HL-60 (cell line): ENCODE measurements around the gene GLDN.

Source experiments
- GABPA ChIP-seq: IDR thresholded peaks from 2 replicates; pipeline ENCODE4 v1.6.1; 2012; ENCODE audit warnings: low read depth
- POLR2AphosphoS5 ChIP-seq: IDR thresholded peaks from 2 replicates; pipeline ENCODE4 v1.6.1; 2012; ENCODE audit warnings: low read depth
- TF ChIP-seq, protein P1 (sequence below): IDR thresholded peaks from one replicate; pipeline ENCODE4 v1.5.1; 2011; ENCODE audit warnings: low read length, control low read depth, inconsistent platforms; ENCODE audit not compliant: insufficient read depth
- TF ChIP-seq, protein P2 (sequence below): IDR thresholded peaks from 2 replicates; pipeline ENCODE4 v1.6.1; 2012; ENCODE audit warnings: low read depth; ENCODE audit not compliant: insufficient replicate concordance

DNA sequence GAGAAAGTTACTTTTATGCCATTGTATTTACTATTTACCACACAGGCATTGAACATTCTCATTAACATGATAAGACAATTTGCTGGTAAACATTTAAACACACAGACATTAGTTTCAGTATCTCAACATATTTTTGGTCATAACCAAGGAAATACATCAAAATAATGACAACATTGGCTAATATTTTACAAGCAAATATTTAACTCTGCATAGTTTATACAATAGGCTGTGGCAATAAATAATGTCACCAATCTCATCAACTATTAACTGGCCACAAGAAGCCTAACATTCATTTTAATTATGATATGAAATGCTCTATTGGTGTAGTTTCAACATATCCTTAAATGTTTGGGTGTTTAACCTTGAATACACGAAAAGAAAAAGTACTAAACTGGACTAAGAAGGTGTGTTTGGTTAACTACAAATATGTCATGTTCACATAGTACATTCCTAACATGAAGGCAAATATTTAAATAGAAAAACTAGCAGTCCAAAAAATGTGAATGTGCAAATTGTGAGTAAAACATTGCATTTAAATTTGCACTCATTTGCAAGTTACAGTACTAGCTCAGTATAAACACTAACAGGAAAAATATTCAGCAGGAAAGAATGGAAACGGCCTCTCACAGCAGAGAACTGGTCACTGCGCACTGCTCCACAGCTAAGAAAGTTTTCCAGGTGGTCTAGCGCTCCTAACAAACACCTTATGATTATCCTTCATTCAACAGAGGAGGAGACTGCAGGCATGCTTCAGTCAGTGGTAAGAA, 106.6 kb downstream of the GLDN start:
- TF ChIP-seq, protein P1, sequence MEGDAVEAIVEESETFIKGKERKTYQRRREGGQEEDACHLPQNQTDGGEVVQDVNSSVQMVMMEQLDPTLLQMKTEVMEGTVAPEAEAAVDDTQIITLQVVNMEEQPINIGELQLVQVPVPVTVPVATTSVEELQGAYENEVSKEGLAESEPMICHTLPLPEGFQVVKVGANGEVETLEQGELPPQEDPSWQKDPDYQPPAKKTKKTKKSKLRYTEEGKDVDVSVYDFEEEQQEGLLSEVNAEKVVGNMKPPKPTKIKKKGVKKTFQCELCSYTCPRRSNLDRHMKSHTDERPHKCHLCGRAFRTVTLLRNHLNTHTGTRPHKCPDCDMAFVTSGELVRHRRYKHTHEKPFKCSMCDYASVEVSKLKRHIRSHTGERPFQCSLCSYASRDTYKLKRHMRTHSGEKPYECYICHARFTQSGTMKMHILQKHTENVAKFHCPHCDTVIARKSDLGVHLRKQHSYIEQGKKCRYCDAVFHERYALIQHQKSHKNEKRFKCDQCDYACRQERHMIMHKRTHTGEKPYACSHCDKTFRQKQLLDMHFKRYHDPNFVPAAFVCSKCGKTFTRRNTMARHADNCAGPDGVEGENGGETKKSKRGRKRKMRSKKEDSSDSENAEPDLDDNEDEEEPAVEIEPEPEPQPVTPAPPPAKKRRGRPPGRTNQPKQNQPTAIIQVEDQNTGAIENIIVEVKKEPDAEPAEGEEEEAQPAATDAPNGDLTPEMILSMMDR: no peak
- TF ChIP-seq POLR2AphosphoS5 (no peak), GABPA (no peak)
- TF ChIP-seq, protein P2, sequence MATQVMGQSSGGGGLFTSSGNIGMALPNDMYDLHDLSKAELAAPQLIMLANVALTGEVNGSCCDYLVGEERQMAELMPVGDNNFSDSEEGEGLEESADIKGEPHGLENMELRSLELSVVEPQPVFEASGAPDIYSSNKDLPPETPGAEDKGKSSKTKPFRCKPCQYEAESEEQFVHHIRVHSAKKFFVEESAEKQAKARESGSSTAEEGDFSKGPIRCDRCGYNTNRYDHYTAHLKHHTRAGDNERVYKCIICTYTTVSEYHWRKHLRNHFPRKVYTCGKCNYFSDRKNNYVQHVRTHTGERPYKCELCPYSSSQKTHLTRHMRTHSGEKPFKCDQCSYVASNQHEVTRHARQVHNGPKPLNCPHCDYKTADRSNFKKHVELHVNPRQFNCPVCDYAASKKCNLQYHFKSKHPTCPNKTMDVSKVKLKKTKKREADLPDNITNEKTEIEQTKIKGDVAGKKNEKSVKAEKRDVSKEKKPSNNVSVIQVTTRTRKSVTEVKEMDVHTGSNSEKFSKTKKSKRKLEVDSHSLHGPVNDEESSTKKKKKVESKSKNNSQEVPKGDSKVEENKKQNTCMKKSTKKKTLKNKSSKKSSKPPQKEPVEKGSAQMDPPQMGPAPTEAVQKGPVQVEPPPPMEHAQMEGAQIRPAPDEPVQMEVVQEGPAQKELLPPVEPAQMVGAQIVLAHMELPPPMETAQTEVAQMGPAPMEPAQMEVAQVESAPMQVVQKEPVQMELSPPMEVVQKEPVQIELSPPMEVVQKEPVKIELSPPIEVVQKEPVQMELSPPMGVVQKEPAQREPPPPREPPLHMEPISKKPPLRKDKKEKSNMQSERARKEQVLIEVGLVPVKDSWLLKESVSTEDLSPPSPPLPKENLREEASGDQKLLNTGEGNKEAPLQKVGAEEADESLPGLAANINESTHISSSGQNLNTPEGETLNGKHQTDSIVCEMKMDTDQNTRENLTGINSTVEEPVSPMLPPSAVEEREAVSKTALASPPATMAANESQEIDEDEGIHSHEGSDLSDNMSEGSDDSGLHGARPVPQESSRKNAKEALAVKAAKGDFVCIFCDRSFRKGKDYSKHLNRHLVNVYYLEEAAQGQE: no peak
